CD4-positive, alpha-beta memory T cell (primary cell): ENCODE data around the gene TOLLIP. TPM values are rescaled to one million over a fixed set of nuclear protein-coding genes. Genes with fewer than 3 reads are reported as not detected.

Experiments used
- CTCF ChIA-PET: fragments of 350-600 bp; sonication (Branson Sonifier 250); formaldehyde crosslinking; loops from one replicate; lab custom pipeline; 2021; ENCODE audit warnings: inconsistent platforms; ENCODE audit not compliant: partially characterized antibody; lab: Charles Lee
- POLR2A ChIA-PET: fragments of 350-600 bp; sonication (Branson Sonifier 250); formaldehyde crosslinking; loops from one replicate; lab custom pipeline; 2021; ENCODE audit not compliant: partially characterized antibody; lab: Charles Lee
- DNase-seq, 5 donors: peaks; one replicate each; pipeline versions ENCODE4 v3.0.0 to v3.0.0-alpha.2; 2020 to 2022; ENCODE audit warnings: mixed read lengths in 1 of 5
- H3K27ac ChIP-seq: one replicate; pipeline ENCODE4 v1.7.0; 2013; ENCODE audit warnings: low read depth, low read length
- H3K27me3 ChIP-seq: 2 replicates; pipeline ENCODE4 v1.7.0; 2013; ENCODE audit warnings: mild to moderate bottlenecking, low read length, moderate library complexity; ENCODE audit not compliant: insufficient read depth
- H3K36me3 ChIP-seq: 2 replicates; pipeline ENCODE4 v1.7.0; 2013; ENCODE audit warnings: mild to moderate bottlenecking, low read length, moderate library complexity; ENCODE audit not compliant: insufficient read depth
- H3K4me1 ChIP-seq: 2 replicates; pipeline ENCODE4 v1.7.0; 2013; ENCODE audit warnings: mild to moderate bottlenecking, low read length, moderate library complexity; ENCODE audit not compliant: insufficient read depth
- H3K4me3 ChIP-seq, 2 donors: one replicate each; pipeline ENCODE4 v1.7.0; 2013; ENCODE audit warnings: low read length in 2 of 2, mild to moderate bottlenecking in 1 of 2
- H3K9me3 ChIP-seq, 2 donors: one replicate each; pipeline ENCODE4 v1.7.0; 2013; ENCODE audit warnings: low read length in 2 of 2, control low read depth in 1 of 2; ENCODE audit not compliant: control insufficient read depth in 1 of 2
- H3K27ac Mint-ChIP-seq, 7 donors: one replicate each; pipeline ENCODE4 v1.8.0; 2020 to 2021; ENCODE audit warnings: mixed read lengths in 7 of 7, mild to moderate bottlenecking in 6 of 7, inconsistent platforms in 3 of 7, moderate library complexity in 3 of 7
- H3K27me3 Mint-ChIP-seq, 2 donors: one replicate each; pipeline ENCODE4 v1.8.0; 2020 to 2021; ENCODE audit warnings: mixed read lengths in 2 of 2
- H3K36me3 Mint-ChIP-seq, 2 donors: one replicate each; pipeline ENCODE4 v1.8.0; 2020 to 2021; ENCODE audit warnings: mixed read lengths in 2 of 2, inconsistent platforms in 1 of 2, mild to moderate bottlenecking in 1 of 2
- H3K4me1 Mint-ChIP-seq, 4 donors: one replicate each; pipeline ENCODE4 v1.8.0; 2020 to 2021; ENCODE audit warnings: mixed read lengths in 4 of 4, mild to moderate bottlenecking in 1 of 4
- H3K4me3 Mint-ChIP-seq, 8 donors: one replicate each; pipeline ENCODE4 v1.8.0; 2020 to 2021; ENCODE audit warnings: mixed read lengths in 8 of 8, mild to moderate bottlenecking in 7 of 8, moderate library complexity in 6 of 8, inconsistent platforms in 3 of 8
- H3K9me3 Mint-ChIP-seq, 8 donors: one replicate each; pipeline ENCODE4 v1.8.0; 2020 to 2021; ENCODE audit warnings: mixed read lengths in 8 of 8, mild to moderate bottlenecking in 5 of 8, inconsistent platforms in 3 of 8, moderate library complexity in 1 of 8
- intact Hi-C: fragments of 100-400 bp; cut with micrococcal nuclease; formaldehyde crosslinking; loops from one replicate; pipeline ENCODE4 v1.15.1; 2023
- polyA plus RNA-seq, 2 donors: library from polyadenylated mRNA; unstranded; fragments of 300-500 nt; fragmentation: Illumina TruSeq; gene quantifications; one replicate each; pipeline ENCODE4 v1.2.3, GENCODE V29; 2021
- total RNA-seq, 2 experiments: library from RNA; stranded (reverse); gene quantifications; one replicate each; pipeline ENCODE4 v1.2.3, GENCODE V29; 2021

TOLLIP gene
- total and polyA plus RNA-seq, 4 experiments from 2014 or later = 29.8 to 51.4 (median 41.7) TPM

GRCh38 chr11:1236316-1237127 lies 72.9 kb downstream of the TOLLIP start:
- H3K4me3 ChIP-seq = no peak overlapping the region
- no peak overlapping the region for H3K4me3 Mint-ChIP-seq
- no peaks in the 10 kb centered on the region for H3K36me3 Mint-ChIP-seq
- intact Hi-C loops = no loop called here
- no peaks in the 10 kb centered on the region for H3K36me3 ChIP-seq
- H3K4me1 Mint-ChIP-seq = no peaks in the 10 kb centered on the region
- H3K9me3 Mint-ChIP-seq = no peaks in the 10 kb centered on the region
- no peak overlapping the region for H3K27ac ChIP-seq
- no peaks in the 10 kb centered on the region for H3K9me3 ChIP-seq
- POLR2A ChIA-PET = no interaction called here
- no peak overlapping the region for H3K27ac Mint-ChIP-seq
- H3K27me3 ChIP-seq = no peaks in the 10 kb centered on the region
- H3K4me1 ChIP-seq = no peaks in the 10 kb centered on the region
- H3K27me3 Mint-ChIP-seq = no peaks in the 10 kb centered on the region
- CTCF ChIA-PET = no interaction called here
- DNase-seq = peak in 1 of 5 donors; percentile 4

- POLR2A ChIA-PET = no interaction called here
- Histone ChIP-seq H3K36me3 (no peaks in the 10 kb centered on the region), H3K4me1 (no peaks in the 10 kb centered on the region), H3K27ac (no peak overlapping the region), H3K4me3 (no peak overlapping the region), H3K27me3 (no peaks in the 10 kb centered on the region), H3K9me3 (no peaks in the 10 kb centered on the region)
- Mint-ChIP-seq H3K4me1 (no peaks in the 10 kb centered on the region), H3K4me3 (no peak overlapping the region), H3K9me3 (no peaks in the 10 kb centered on the region), H3K27ac (no peak overlapping the region), H3K27me3 (no peaks in the 10 kb centered on the region), H3K36me3 (no peaks in the 10 kb centered on the region)
- peak in 1 of 5 donors; percentile 5 for DNase-seq
- intact Hi-C loops = no loop called here
- CTCF ChIA-PET = no interaction called here
Measured at GRCh38 chr11:1235901-1236315, 73.5 kb downstream of the TOLLIP start.

DNA sequence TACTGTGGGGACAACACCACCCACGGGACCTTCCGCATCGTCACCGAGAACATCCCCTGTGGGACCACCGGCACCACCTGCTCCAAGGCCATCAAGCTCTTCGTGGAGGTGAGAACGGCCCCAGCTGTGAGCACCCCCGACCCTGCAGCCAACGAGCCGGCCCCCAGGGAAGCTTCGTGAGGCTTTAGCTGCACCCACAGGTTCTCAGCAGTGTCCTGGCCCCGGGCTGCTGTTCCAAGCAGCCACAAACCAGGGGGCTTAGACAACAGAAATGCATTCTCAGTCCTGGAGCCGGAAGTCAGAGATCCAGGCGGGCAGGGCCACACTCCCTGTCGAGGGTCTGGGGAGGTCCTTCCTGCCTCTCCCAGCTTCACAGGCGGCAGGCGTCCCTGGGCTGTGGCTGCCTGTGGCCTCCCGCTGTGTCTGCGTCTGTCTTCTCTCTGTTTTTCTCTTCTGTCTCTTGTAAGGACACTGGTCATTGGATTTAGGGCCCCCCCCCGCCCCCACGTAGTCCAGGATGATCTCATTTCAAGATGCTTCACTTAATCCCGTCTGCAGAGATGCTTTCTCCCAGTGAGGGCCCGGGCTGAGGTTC lies 74.0 kb downstream of the TOLLIP start:
- peak in 1 of 5 donors; percentile 7 for DNase-seq
- Histone ChIP-seq H3K27ac (no peak overlapping the region), H3K27me3 (no peaks in the 10 kb centered on the region), H3K4me1 (no peaks in the 10 kb centered on the region), H3K36me3 (no peaks in the 10 kb centered on the region), H3K9me3 (no peaks in the 10 kb centered on the region), H3K4me3 (no peak overlapping the region)
- Mint-ChIP-seq H3K4me3 (no peak overlapping the region), H3K4me1 (no peaks in the 10 kb centered on the region), H3K36me3 (no peaks in the 10 kb centered on the region), H3K9me3 (no peaks in the 10 kb centered on the region), H3K27ac (no peak overlapping the region), H3K27me3 (no peaks in the 10 kb centered on the region)
- CTCF ChIA-PET = no interaction called here
- POLR2A ChIA-PET = no interaction called here
- intact Hi-C loops = no loop called here

GRCh38 chr11:1234771-1235305 lies 74.6 kb downstream of the TOLLIP start:
- H3K9me3 Mint-ChIP-seq = no peaks in the 10 kb centered on the region
- H3K27me3 Mint-ChIP-seq = no peaks in the 10 kb centered on the region
- intact Hi-C loops = no loop called here
- no peak overlapping the region for H3K27ac ChIP-seq
- POLR2A ChIA-PET = no interaction called here
- H3K4me3 Mint-ChIP-seq = no peak overlapping the region
- DNase-seq = peak in 1 of 5 donors; percentile 13
- no peaks in the 10 kb centered on the region for H3K4me1 Mint-ChIP-seq
- no peak overlapping the region for H3K4me3 ChIP-seq
- CTCF ChIA-PET = no interaction called here
- H3K27ac Mint-ChIP-seq = no peak overlapping the region
- no peaks in the 10 kb centered on the region for H3K9me3 ChIP-seq
- no peaks in the 10 kb centered on the region for H3K4me1 ChIP-seq
- no peaks in the 10 kb centered on the region for H3K36me3 Mint-ChIP-seq
- no peaks in the 10 kb centered on the region for H3K27me3 ChIP-seq
- H3K36me3 ChIP-seq = no peaks in the 10 kb centered on the region

GRCh38 chr11:1234054-1234720 lies 75.2 kb downstream of the TOLLIP start:
- Histone ChIP-seq H3K36me3 (no peaks in the 10 kb centered on the region), H3K4me3 (no peak overlapping the region), H3K27me3 (no peaks in the 10 kb centered on the region), H3K27ac (no peak overlapping the region), H3K4me1 (no peaks in the 10 kb centered on the region), H3K9me3 (no peaks in the 10 kb centered on the region)
- POLR2A ChIA-PET = no interaction called here
- DNase-seq = peak in 1 of 5 donors; percentile 13
- Mint-ChIP-seq H3K9me3 (no peaks in the 10 kb centered on the region), H3K4me1 (no peaks in the 10 kb centered on the region), H3K27ac (no peak overlapping the region), H3K4me3 (no peak overlapping the region), H3K27me3 (no peaks in the 10 kb centered on the region), H3K36me3 (no peaks in the 10 kb centered on the region)
- CTCF ChIA-PET = no interaction called here
- intact Hi-C loops = no loop called here

GRCh38 chr11:1233351-1234053 lies 75.9 kb downstream of the TOLLIP start:
- DNase-seq = peak in 1 of 5 donors; percentile 30
- H3K9me3 ChIP-seq = no peaks in the 10 kb centered on the region
- H3K9me3 Mint-ChIP-seq = no peaks in the 10 kb centered on the region
- ChIA-PET POLR2A (no interaction called here), CTCF (no interaction called here)
- H3K27me3 ChIP-seq = no peaks in the 10 kb centered on the region
- no peaks in the 10 kb centered on the region for H3K4me1 ChIP-seq
- H3K36me3 ChIP-seq = no peaks in the 10 kb centered on the region
- no peak overlapping the region for H3K4me3 Mint-ChIP-seq
- H3K27me3 Mint-ChIP-seq = no peaks in the 10 kb centered on the region
- no peak overlapping the region for H3K4me3 ChIP-seq
- no peak overlapping the region for H3K27ac ChIP-seq
- no peaks in the 10 kb centered on the region for H3K4me1 Mint-ChIP-seq
- no peak overlapping the region for H3K27ac Mint-ChIP-seq
- intact Hi-C loops = no loop called here
- no peaks in the 10 kb centered on the region for H3K36me3 Mint-ChIP-seq

DNA sequence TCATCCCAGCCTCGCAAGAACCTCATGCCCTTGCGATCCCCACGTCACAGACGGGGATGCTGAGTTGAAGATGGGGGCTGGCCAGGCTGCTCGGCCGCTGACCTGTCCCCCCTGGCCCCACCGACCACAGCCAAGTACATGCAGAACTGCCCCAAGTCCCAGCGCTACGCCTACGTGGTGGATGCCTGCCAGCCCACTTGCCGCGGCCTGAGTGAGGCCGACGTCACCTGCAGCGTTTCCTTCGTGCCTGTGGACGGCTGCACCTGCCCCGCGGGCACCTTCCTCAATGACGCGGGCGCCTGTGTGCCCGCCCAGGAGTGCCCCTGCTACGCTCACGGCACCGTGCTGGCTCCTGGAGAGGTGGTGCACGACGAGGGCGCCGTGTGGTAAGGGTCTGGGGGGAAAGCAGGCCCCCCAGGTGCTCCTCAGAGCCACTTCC lies 76.5 kb downstream of the TOLLIP start:
- intact Hi-C loops = no loop called here
- no peaks in the 10 kb centered on the region for H3K9me3 ChIP-seq
- Mint-ChIP-seq H3K9me3 (no peaks in the 10 kb centered on the region), H3K4me1 (no peaks in the 10 kb centered on the region), H3K27ac (no peak overlapping the region), H3K4me3 (no peak overlapping the region), H3K27me3 (no peaks in the 10 kb centered on the region), H3K36me3 (no peaks in the 10 kb centered on the region)
- CTCF ChIA-PET = no interaction called here
- H3K27me3 ChIP-seq = no peaks in the 10 kb centered on the region
- no peak overlapping the region for H3K4me3 ChIP-seq
- no peaks in the 10 kb centered on the region for H3K36me3 ChIP-seq
- peak in 1 of 5 donors; percentile 25 for DNase-seq
- H3K4me1 ChIP-seq = no peaks in the 10 kb centered on the region
- POLR2A ChIA-PET = no interaction called here
- no peak overlapping the region for H3K27ac ChIP-seq
